Mesenchymal stem cell (in vitro differentiated cells and primary cell): ENCODE results near the gene SLC5A9.

Source experiments
- DNase-seq: peaks from one replicate; pipeline ENCODE4 v3.0.0-alpha.2; 2013
- H2AFZ ChIP-seq: one replicate; pipeline ENCODE4 v1.6.1; 2013; ENCODE audit warnings: low read depth, mild to moderate bottlenecking, control low read depth, inconsistent platforms, low read length, moderate library complexity
- H2AK5ac ChIP-seq: 2 replicates; pipeline ENCODE4 v1.6.1; 2013; ENCODE audit warnings: low read length, moderate library complexity, mild to moderate bottlenecking, inconsistent platforms; ENCODE audit not compliant: severe bottlenecking
- H2BK120ac ChIP-seq: one replicate; pipeline ENCODE4 v1.6.1; 2013; ENCODE audit warnings: low read depth, mild to moderate bottlenecking, inconsistent platforms, low read length, moderate library complexity
- H2BK12ac ChIP-seq, 2 experiments: one replicate each; pipeline ENCODE4 v1.6.1; 2013; ENCODE audit warnings: inconsistent platforms in 2 of 2, low read length in 2 of 2, mild to moderate bottlenecking in 2 of 2, moderate library complexity in 2 of 2, control low read depth in 1 of 2
- H2BK15ac ChIP-seq: one replicate; pipeline ENCODE4 v1.6.1; 2013; ENCODE audit warnings: mild to moderate bottlenecking, low read depth, inconsistent platforms; ENCODE audit not compliant: poor library complexity, severe bottlenecking
- H2BK5ac ChIP-seq: 2 replicates; pipeline ENCODE4 v1.6.1; 2013; ENCODE audit warnings: low read depth, mild to moderate bottlenecking, low read length, control low read depth, inconsistent platforms; ENCODE audit not compliant: poor library complexity, severe bottlenecking
- H3K14ac ChIP-seq, 2 experiments: one replicate each; pipeline ENCODE4 v1.6.1; 2013; ENCODE audit warnings: inconsistent platforms in 2 of 2, low read length in 2 of 2, control low read depth in 1 of 2, mild to moderate bottlenecking in 1 of 2, moderate library complexity in 1 of 2
- H3K18ac ChIP-seq, 2 experiments: one replicate each; pipeline ENCODE4 v1.6.1; 2013; ENCODE audit warnings: inconsistent platforms in 2 of 2, low read length in 2 of 2, control low read depth in 1 of 2, low read depth in 1 of 2, mild to moderate bottlenecking in 1 of 2
- H3K23ac ChIP-seq, 2 experiments: one replicate each; pipeline ENCODE4 v1.6.1; 2013; ENCODE audit warnings: inconsistent platforms in 2 of 2, low read length in 2 of 2, mild to moderate bottlenecking in 2 of 2, moderate library complexity in 2 of 2, control low read depth in 1 of 2
- H3K27ac ChIP-seq: 2 replicates; pipeline ENCODE4 v1.5.1; 2013; ENCODE audit warnings: mild to moderate bottlenecking, moderate library complexity, low read length, control low read depth, inconsistent platforms; ENCODE audit not compliant: poor library complexity, severe bottlenecking
- H3K27me3 ChIP-seq, 2 experiments: 2 replicates each; pipeline versions ENCODE4 v1.6.1 to v1.7.0; 2013; ENCODE audit warnings: low read length in 2 of 2, mild to moderate bottlenecking in 2 of 2, moderate library complexity in 2 of 2, control low read depth in 1 of 2, inconsistent platforms in 1 of 2; ENCODE audit not compliant: control insufficient read depth in 1 of 2, insufficient read depth in 1 of 2
- H3K36me3 ChIP-seq, 2 experiments: 2 replicates each; pipeline versions ENCODE4 v1.6.1 to v1.7.0; 2013; ENCODE audit warnings: low read length in 2 of 2, control low read depth in 1 of 2, inconsistent platforms in 1 of 2, low read depth in 1 of 2, mild to moderate bottlenecking in 1 of 2; ENCODE audit not compliant: insufficient read depth in 2 of 2, control insufficient read depth in 1 of 2
- H3K4ac ChIP-seq, 2 experiments: one replicate each; pipeline ENCODE4 v1.6.1; 2013; ENCODE audit warnings: inconsistent platforms in 2 of 2, low read length in 2 of 2, mild to moderate bottlenecking in 2 of 2, moderate library complexity in 2 of 2, control low read depth in 1 of 2, low read depth in 1 of 2
- H3K4me1 ChIP-seq: 2 replicates; pipeline ENCODE4 v1.6.1; 2013; ENCODE audit warnings: low read depth, low read length, control low read depth; ENCODE audit not compliant: control insufficient read depth, insufficient read depth
- H3K4me2 ChIP-seq: 2 replicates; pipeline ENCODE4 v1.6.1; 2013; ENCODE audit warnings: low read length, mild to moderate bottlenecking, inconsistent platforms; ENCODE audit not compliant: poor library complexity, severe bottlenecking
- H3K4me3 ChIP-seq, 2 experiments: 2 replicates each; pipeline versions ENCODE4 v1.5.1 to v1.7.0; 2013; ENCODE audit warnings: low read length in 2 of 2, mild to moderate bottlenecking in 2 of 2, control low read depth in 1 of 2, low read depth in 1 of 2; ENCODE audit not compliant: insufficient read depth in 1 of 2
- H3K79me1 ChIP-seq: replicated peaks from 2 replicates; pipeline ENCODE4 v1.6.1; 2013; ENCODE audit warnings: mild to moderate bottlenecking, control low read depth, low read length, inconsistent platforms; ENCODE audit not compliant: poor library complexity, severe bottlenecking
- H3K9ac ChIP-seq: 2 replicates; pipeline ENCODE4 v1.7.0; 2013; ENCODE audit warnings: mild to moderate bottlenecking, low read length, moderate library complexity
- H3K9me3 ChIP-seq: 2 replicates; pipeline ENCODE4 v1.7.0; 2013; ENCODE audit warnings: mild to moderate bottlenecking, low read length; ENCODE audit not compliant: control insufficient read depth
- H4K8ac ChIP-seq: one replicate; pipeline ENCODE4 v1.6.1; 2013; ENCODE audit warnings: inconsistent platforms, mild to moderate bottlenecking, low read length, moderate library complexity
- H4K91ac ChIP-seq: one replicate; pipeline ENCODE4 v1.6.1; 2013; ENCODE audit warnings: mild to moderate bottlenecking, low read length, inconsistent platforms
- WGBS: methylation state at CpG from one replicate; pipeline ENCODE4 v1.1.7; 2013; ENCODE audit warnings: mixed read lengths; 5-methylcytosine and 5-hydroxymethylcytosine counted together

SLC5A9 gene

DNA sequence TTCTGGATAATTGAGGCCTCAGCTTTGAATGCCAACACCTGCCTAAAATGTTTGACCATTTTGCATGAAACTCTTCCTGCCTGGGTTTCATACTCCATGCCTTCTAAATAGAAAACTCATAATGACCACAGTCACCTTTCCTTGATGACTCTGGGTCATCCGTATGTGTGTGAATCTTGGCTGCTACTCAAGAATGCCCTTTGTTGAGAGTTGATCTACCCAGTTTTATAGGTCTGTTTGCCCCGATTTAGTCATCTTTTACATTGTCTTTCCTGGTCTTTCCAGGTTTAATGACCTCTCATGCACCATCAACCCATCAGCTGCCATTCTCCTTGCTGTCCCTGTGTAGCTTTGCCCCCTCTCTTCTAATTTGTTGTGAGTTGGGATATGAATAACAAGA lies 2.7 kb upstream of the SLC5A9 start:
- Histone ChIP-seq H3K4me2 (no peak overlapping the region), H3K4ac (no peak overlapping the region), H3K18ac (no peak overlapping the region), H3K79me1 (no peaks in the 10 kb centered on the region), H2BK120ac (no peak overlapping the region), H3K27ac (no peak overlapping the region), H3K9ac (no peak overlapping the region), H4K91ac (no peak overlapping the region), H2BK5ac (no peak overlapping the region), H3K36me3 (no peaks in the 10 kb centered on the region), H2AFZ (no peak overlapping the region), H2BK15ac (no peak overlapping the region), H3K27me3 (peaks cover 0 to 45% of the 10 kb centered on the region in 2 experiments), H3K14ac (no peak overlapping the region), H3K4me3 (no peak overlapping the region), H2AK5ac (no peak overlapping the region), H3K4me1 (peaks cover 6% of the 10 kb centered on the region), H3K9me3 (no peaks in the 10 kb centered on the region), H4K8ac (no peak overlapping the region), H3K23ac (no peak overlapping the region), H2BK12ac (no peak overlapping the region)
- DNase-seq: no peak
- 68% methylated on average over 2 of the region's 2 CpGs for WGBS

DNA sequence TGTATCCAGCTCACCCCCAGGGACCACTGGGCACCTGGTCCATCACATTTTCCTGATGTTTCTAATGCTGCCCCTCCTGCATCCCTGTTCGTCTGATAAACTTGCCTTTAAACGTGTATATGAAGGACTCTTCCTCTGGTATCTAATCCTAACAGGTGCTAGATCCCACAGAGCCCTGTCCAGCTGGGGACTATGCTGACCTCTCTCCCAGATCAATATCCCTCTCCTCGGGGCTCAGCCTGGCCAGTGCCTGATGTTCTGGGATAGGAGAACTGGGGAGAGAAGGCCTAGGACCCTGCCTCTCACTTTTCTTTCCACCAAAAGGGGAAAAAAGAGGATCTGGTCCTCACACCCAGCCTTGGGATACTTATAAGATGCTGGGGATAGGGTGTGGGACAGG lies 1.4 kb upstream of the SLC5A9 start:
- H3K9me3 ChIP-seq: no peaks in the 10 kb centered on the region
- no peak overlapping the region for H3K18ac ChIP-seq
- no peak overlapping the region for H3K4me3 ChIP-seq

DNA sequence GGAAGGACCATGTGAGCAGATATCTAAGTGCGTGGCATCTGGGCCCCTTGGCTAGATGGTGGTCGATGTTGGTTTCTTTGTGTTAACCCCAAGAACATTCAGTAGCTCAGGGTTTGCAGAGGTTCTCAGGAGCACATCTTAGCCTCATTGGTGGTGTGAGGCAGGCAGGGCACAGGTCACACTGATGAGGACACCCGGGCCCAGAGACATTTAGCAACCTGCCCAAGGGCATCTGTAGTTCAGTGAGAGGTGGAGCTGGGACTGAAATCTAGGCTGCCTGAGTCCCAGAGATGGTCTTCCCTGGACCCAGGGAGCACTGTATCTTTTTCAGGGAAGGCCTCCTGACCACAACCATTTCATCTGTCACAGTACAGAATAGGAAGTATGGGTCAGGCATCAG lies 859 bp upstream of the SLC5A9 start:
- Histone ChIP-seq H3K4me2 (no peak overlapping the region), H3K4me3 (no peak overlapping the region), H4K91ac (no peak overlapping the region), H3K4me1 (peaks cover 6% of the 10 kb centered on the region), H3K36me3 (no peaks in the 10 kb centered on the region), H3K23ac (no peak overlapping the region), H4K8ac (no peak overlapping the region), H3K79me1 (no peaks in the 10 kb centered on the region), H3K9me3 (no peaks in the 10 kb centered on the region), H2BK12ac (no peak overlapping the region), H3K14ac (no peak overlapping the region), H3K18ac (no peak overlapping the region), H3K27ac (no peak overlapping the region), H3K27me3 (peaks cover 0 to 36% of the 10 kb centered on the region in 2 experiments), H2AFZ (no peak overlapping the region), H2BK5ac (no peak overlapping the region), H2AK5ac (no peak overlapping the region), H2BK15ac (no peak overlapping the region), H3K4ac (no peak overlapping the region), H2BK120ac (no peak overlapping the region), H3K9ac (no peak overlapping the region)
- 88% methylated on average over 3 of the region's 3 CpGs for WGBS
- no peak for DNase-seq

More for the DNA sequence above, 1.4 kb upstream of the SLC5A9 start:
- no peak overlapping the region for H2BK15ac ChIP-seq
- no peak overlapping the region for H2AK5ac ChIP-seq
- no peaks in the 10 kb centered on the region for H3K36me3 ChIP-seq
- H3K4me1 ChIP-seq: peaks cover 6% of the 10 kb centered on the region
- no peak overlapping the region for H3K4me2 ChIP-seq
- no peak overlapping the region for H3K14ac ChIP-seq
- H3K27me3 ChIP-seq: peaks cover 0 to 36% of the 10 kb centered on the region in 2 experiments
- H2BK120ac ChIP-seq: no peak overlapping the region
- H2AFZ ChIP-seq: no peak overlapping the region
- no peak overlapping the region for H3K27ac ChIP-seq
- H4K8ac ChIP-seq: no peak overlapping the region
- no peak overlapping the region for H4K91ac ChIP-seq
- H3K23ac ChIP-seq: no peak overlapping the region
- H2BK5ac ChIP-seq: no peak overlapping the region
- no peak overlapping the region for H3K9ac ChIP-seq
- H3K4ac ChIP-seq: no peak overlapping the region
- DNase-seq: no peak
- H3K79me1 ChIP-seq: no peaks in the 10 kb centered on the region
- no peak overlapping the region for H2BK12ac ChIP-seq
- 75% methylated on average over 2 of the region's 3 CpGs for WGBS

DNA sequence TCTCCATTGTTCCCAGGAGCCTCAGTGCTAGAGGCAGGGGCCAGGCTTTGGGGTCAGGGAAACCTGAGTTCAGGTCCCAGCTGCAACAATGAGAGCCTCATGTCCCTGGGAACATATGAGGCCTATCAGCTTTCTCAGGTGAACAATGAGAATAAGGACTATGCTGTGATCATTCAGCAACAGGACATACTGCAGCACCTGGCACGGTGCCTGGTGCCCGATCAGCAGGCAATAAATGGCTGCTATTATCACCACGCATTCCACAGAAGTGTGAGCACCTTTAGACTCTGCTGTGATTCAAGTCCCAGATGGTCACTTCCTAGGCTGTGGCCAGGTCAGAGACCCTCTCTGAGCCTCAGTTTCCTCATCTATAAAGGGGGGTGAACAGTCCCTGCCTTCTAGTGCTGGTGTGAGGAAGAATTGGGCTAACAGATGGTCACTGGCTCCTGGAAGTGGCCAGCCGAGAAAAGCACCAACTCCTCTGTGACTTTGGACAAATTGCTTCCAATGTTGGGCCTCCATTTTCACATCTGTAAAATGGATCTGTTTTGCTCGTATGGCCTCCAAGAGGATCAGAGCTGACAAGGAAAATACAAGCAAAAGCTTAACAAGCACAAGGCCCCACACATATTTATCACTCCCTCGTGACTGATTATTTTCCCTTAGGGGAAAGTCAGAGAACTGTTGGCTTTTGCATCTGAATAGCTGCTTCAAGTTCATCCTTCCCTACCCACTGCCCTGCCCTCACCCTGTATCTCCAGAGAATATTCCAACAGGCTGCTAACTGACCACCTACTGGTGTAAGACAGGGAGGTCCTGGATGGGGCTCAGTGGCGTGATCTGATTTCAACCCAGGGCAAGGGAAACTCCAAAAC lies 1.1 kb downstream of the SLC5A9 start:
- no peak overlapping the region for H2BK120ac ChIP-seq
- no peak overlapping the region for H2BK5ac ChIP-seq
- no peaks in the 10 kb centered on the region for H3K9me3 ChIP-seq
- H3K27me3 ChIP-seq: peaks cover 0 to 31% of the 10 kb centered on the region in 2 experiments
- no peaks in the 10 kb centered on the region for H3K79me1 ChIP-seq
- no peak overlapping the region for H3K4me3 ChIP-seq
- no peak for DNase-seq
- no peaks in the 10 kb centered on the region for H3K36me3 ChIP-seq
- no peak overlapping the region for H3K9ac ChIP-seq
- no peak overlapping the region for H2AFZ ChIP-seq
- H3K4me1 ChIP-seq: peaks cover 6% of the 10 kb centered on the region
- no peak overlapping the region for H3K27ac ChIP-seq
- no peak overlapping the region for H2AK5ac ChIP-seq
- no peak overlapping the region for H3K4me2 ChIP-seq
- 71% methylated on average over 6 of the region's 7 CpGs for WGBS
- no peak overlapping the region for H3K4ac ChIP-seq
- no peak overlapping the region for H2BK15ac ChIP-seq
- no peak overlapping the region for H4K8ac ChIP-seq
- no peak overlapping the region for H4K91ac ChIP-seq
- H3K14ac ChIP-seq: no peak overlapping the region
- no peak overlapping the region for H3K23ac ChIP-seq
- no peak overlapping the region for H2BK12ac ChIP-seq
- no peak overlapping the region for H3K18ac ChIP-seq
